Stimulated activated CD8-positive, alpha-beta memory T cell treated with anti-CD3 and anti-CD28 coated beads, Interleukin-2, amount 100 ng/mL, for 48 hours (primary cell): ENCODE results near the gene CDC42BPB.
A peak's percentile ranks its signal among the peaks of the same experiment; 100 is the strongest.

ENCODE experiments used
- DNase-seq, 2 donors: peaks; one replicate each; pipeline ENCODE4 v3.0.0-alpha.2; 2020; ENCODE audit warnings: low read depth in 2 of 2

The CDC42BPB gene

DNA sequence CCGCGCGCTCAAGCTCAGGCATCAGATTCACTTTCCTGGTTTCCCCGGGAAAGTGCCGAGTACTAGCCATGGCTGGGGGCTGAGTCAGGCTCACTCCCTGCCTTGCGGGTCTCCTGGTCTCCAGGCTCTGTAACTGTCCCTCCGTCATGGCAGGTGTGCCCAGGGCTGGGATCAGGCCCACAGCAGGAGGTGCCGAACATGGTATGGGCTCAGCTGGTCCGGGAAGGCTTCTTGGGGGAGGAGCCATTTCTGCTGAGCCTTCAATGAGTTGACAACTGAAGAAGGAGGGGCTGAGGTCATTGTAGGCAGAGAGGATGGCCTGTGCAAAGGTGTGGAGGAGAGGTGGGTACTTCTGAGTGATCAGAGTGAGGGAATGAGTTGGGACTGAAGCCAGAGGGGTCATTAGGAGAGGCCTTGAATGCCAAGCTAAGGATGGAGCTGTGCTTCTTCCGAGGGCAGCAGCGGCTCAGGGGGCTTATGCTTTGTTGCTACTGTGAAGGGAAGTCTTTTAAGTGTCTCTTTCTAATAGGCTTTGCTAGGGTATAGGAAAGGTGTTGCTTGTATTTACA is 37.9 kb upstream of the CDC42BPB start:
- no peak for DNase-seq

DNA sequence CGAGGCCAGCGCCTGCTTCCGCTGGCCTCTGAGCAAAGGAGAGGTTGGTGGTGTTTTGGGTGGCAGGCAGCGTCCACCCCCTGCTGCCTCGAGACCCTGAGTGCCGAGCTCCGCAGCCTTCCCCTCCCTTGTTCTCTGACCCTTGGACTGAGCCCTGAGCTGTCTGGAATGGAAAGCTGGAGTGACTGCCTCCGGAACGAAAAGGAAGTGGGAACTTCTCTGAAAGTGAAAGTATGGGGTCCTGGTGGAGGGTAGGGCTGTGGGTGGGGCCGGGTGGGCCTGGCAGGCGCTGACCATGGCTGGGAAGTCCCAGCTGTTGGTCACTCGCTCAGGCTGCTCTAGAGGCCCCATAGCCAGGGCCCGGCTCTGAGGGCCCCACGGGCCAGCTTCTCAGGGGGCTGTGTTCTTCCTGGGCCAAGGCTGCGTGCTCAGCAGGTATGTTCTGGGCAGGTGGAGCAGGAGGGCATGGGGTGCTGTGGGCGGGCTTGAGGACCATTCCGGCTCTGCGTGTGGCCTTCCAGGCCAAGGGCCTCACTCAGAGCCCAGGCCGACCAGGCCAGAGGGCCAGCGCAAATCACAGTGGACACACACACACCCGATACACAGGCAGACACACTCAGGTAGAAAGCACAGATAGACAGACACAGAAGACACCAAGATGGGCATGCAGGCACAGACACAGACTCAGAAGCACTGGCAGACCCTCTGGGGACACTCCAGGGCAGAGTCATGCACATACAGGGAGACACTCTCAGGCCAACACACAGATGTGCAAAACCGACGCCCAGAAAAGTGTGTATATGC is 37.3 kb upstream of the CDC42BPB start, which contains the start of gene EXOC3L4:
EXOC3L4 (plus strand) TSS at position 320 of the 804 bp plus-strand sequence. CDS start 5,495 bp downstream, outside the sequence.
- DNase-seq: no peak

DNA sequence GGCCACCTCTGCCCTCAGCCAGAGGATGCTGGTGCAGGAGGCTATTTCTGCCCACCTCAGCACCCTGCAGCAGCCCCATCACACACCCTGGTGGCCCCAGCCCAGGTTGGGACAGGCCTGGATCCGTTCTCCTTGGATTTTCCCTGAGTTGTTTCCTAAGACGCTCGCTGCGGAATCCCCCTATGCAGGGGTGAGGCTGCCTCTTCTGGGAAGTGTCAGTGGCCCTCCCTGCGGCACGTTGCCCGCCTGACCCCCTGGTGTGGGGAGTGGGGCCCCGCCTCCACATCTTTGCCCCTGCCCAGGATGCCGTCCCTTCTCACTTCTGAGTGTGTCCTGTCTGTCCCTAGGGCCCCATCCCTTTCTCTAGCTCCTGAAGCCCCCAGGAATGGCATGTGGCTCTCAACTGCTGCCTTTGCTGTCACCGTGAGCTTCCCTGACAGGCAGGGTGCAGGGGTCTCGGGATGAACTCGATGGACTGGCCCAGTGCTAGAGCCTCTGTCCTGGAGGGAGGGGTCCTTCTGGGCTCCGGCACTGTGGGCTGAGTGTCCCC is 36.6 kb upstream of the CDC42BPB start:
- DNase-seq: no peak

DNA sequence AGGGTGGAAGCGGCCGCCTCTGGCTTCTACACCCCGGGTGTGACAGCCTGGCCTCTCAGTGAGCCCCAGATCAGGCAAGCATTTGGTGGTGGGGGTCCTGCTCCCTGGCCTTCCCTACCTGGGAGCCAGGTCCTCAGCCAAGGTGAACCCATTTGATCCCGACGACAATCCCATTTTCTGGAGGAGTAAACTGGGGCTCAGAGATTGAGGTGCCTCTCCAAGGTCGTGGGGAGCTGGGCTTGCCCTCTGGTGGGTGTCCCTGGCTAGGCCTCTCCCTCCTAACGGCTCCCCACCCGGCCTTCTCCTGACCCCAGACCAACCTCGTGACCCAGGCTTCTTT is 34.5 kb upstream of the CDC42BPB start:
- no peak for DNase-seq

DNA sequence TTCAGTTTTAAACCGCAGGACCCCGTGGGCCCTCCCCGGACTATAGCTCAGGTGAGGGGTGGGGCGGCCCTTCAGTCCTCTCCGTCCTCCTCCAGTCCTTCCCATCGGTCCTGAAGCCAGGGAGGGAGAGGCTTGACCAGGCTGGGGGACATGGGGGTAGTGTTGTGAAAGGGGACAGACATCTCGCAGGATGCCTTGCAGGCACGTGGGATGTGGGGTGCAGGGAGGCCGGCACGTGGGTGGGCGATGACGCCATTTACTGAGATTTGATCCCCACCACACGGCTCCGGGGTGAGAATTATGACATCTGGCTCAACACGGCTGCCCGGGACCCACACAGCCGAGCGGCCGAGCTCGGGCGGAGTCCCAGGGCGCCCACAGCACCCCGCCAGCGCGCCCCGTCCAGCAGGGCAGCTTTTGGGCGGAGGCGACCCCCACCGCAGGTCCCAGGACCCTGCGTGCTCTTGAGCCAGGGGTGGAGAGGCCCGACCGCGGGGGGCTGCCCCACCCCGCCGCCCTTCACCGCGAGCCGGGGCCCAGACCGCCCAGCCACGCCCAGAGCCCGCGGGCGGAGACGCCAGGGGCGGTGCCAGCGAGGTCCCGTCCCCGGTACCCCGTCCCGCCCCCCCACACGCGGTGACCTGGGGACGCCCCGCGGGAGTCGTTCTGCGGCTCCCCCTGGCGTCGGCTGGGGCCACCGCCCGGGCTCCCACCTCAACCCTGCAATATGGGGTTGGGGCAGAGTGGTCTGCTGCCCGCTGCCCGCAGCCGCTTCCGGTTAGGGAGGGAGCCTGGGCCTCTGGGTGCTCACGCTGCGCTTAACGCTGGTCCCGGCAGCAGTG is 33.9 kb upstream of the CDC42BPB start:
- peak; percentile 67 to 69 for DNase-seq

DNA sequence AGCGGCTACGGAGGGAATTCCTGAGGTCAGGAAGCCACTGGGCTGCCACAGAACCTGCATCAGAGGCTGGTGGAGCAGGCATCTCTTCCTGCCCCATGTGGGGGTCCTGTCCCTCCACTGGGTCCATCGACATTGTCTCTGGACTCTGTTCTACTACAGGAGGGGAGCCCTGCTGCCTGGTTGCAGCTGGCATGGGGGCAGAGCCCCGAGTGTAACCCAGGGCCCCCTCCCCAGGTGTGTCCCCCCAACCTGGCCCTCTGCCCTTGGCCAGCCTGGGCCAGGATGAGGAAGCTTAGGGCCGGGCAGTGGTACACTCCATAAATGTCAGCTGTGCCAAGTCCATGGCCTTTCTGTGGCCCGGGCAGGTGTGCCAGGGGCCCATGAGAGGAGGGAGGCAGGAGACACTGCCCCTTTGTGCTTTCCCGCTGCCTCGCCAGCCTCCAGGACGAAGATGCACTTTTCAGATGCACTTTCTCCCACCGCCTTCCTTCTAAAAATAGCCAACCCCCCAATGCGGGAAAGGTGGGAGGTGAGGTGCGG is 33.2 kb upstream of the CDC42BPB start:
- DNase-seq: no peak

DNA sequence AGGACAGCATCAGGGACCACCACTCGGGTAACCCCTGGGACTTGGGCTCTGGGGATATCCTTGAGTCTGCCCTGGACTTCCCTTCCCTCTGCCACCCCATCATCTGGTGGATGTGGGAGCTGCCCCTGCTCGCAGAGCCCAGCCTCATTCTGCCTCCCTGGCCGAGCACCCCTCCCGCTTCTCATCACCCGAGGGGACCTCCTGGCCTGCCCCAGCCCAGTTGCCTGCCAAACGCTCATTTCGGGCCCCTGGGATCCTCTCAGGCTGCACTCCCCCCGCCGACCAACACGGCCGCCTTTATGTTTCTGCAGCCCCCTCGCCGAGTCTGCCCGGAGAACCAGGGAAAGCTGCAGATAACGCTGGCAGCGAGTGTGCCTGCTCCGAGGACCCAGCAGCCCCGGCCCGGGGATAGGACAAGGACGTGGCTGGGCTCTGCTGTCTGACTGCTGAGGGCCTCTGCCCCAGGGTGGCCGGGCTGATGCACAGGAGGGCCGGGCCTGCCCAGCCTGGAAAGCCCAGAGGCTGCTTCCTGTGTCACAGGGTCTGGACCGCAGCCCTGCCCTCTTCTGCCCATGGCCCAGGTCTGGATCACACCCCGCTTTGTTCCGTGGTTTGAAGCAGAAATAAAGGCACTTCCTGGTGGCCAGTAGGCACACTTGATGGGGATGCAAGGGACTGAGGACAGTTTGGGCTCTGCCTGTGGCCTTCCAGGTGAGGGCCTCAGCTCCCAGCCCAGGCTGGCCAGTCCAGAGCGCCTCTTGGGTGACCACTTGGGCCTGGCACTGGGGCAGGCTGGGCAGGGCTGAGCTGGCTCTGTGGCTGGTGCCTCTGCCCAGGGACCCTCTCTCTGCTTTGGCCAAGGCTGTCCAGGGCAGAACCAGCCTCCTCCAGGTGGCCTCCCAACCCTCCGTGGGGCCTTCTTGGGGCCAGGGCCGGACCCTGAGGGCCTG is 32.3 kb upstream of the CDC42BPB start:
- no peak for DNase-seq

DNA sequence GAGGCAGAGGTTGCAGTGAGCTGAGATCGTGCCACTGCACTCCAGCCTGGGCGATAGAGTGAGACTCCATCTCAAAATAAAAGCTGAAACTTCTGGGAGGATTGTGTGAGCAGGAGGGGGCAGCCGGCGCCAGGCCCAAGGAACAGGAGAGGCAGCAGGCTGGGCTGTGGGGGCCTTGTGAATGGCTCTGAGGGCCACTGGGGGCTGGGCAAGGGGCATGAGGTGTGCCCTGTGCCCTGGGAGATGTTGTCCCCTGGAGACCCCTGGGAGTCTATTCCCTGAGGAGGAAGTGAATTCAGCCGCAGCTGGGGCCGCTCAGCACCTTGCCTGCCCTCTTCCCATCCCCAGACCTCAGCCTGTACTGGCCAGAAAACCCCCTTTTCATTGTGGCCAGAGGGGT is 31.6 kb upstream of the CDC42BPB start:
- DNase-seq: no peak

DNA sequence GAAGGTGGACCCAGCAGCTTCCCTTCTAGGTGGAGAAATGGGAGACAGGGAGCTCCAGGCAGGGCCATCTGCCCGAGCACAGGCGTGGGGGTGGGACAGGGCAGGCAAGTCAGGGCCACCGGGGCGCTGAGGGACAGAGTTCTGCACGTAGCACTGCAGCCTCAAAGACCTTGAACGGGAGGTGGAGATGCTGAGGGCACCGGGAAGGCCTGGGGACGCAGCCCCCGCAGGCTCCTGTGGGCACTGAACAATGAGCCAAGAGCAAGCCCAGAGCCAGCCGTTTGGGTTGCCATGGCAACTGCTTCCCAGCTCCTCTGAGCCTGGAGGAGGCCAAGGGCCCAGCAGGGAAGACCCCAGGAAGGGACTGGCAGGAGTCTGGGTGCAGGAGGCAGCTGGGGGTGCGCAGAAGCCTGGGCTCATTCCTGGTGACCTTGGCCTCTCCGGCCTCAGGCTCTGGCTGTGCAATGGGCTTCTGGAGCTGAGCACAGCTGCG is 30.0 kb upstream of the CDC42BPB start:
- DNase-seq: no peak

DNA sequence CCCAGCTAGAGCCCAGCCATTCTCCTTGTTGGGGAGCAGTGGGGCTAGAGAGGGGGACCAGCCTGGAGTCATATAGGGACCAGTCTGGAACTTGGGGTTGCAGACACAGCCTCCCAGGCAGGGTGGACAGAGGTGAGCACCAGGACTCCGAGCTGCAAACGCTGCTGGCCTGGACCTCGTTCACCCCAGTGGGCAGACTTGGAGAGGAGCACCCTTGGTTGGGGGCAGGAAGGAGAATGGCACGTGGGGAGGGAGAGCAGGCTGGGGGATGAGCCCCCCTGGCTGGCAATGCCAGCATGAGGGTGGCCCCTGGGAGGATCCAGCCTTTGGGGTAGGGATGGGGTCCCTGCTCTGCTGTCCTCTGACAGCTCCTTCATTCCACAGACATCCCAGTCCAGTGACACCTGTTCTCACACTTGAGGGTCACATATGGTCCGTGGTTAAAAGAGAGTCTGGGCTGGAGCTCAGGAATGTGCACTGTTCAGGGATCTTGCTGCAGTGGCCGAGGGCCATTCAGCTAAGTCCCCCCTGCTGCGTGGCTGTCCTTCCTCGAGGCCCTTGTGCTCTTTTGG is 29.5 kb upstream of the CDC42BPB start:
- no peak for DNase-seq

DNA sequence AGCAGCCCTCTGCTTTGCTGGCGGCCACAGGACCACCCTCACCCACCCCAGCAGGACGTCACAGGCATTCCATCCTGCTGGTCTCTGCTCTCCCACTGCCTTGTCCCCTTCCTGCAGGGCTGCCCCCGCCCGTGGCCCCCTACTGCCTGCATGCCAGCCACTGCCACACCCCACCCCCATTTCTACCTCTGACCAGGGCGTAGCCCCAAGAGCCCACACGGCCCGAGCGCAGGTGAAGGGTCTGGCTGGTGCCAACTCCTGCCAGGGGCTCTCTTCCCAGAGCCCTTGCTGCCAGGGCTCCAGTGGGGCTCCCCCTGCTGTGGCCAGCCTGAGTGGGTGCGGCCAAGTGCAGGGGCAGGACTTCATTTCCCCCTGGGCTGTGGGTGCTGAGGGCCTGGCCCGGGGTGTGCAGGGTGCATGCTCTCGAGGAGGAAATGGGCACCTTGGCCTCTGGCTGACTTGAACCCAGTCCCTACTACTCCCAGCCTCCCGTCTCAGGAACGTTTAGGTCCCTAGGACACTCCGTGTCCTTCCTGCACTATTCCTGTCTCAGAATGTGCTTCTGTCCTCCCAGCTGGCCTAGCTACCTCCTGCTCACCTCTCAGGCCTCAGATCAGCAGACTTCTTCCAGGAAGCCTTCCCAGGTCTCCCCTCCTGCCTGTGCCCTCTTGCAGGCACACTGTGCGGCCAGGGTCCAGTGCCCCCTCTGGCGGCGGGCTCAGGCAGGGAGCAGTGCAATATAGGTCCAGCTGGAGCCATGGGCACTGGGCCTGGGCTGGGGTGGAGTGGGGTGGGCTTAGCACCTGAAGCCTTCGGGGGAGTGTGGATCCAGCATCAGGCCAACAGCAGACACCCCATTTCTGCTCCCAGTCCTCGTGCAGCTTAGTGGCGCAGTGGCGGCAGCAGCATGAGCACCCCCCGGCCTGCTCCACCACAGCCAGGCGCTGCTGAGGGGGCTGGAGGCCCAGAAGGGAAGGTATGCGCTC is 28.1 kb upstream of the CDC42BPB start:
- DNase-seq: no peak

DNA sequence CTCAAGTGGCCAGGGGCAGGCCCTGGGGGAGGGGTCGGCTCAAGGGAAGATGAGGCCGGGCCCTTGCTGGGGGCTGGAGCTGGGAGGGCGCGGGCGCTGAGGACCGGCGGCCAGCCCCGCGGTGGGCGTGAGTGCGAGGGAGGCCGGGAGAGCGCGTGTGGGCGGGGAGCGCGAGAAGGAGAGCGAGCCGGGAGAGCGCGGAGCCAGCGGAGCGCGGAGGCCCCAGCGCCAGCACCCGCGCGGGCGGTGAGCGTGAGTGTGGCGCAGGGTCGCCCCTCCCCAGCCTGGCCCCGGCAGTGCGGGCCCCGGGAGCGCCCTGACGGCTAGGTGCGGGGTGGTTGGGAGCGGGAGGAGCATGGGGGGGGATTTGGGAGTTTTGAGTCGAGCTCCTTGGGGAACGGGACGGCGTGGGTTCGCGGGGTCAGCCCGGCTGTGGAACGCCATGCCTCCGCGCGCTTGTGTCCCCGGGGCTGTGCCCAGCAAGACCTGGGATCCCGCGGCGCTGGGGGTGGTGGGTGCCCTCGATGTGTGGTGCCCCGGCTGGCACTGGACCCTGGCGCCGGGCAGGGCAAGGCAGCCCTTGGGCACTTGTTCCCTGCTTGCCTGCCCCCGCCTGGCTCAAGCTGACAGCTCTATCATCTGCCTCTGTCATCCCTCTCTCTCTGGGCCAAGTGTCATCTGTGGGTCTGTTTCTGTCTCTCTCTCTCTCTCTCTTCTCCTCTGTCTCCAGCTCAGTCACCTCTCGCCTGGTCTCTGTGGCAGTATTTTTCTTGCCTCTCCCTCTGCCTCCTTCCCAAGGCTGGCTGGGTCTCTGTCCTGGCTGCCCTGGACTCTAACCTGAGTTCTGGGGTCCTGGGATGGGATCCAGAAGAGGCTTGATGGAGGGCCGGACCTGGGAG is 26.9 kb upstream of the CDC42BPB start, which contains the start of gene LBHD2:
LBHD2 (plus strand) TSS at position 190 of the 899 bp plus-strand sequence. CDS start 1,803 bp downstream, outside the sequence.
- DNase-seq: no peak

DNA sequence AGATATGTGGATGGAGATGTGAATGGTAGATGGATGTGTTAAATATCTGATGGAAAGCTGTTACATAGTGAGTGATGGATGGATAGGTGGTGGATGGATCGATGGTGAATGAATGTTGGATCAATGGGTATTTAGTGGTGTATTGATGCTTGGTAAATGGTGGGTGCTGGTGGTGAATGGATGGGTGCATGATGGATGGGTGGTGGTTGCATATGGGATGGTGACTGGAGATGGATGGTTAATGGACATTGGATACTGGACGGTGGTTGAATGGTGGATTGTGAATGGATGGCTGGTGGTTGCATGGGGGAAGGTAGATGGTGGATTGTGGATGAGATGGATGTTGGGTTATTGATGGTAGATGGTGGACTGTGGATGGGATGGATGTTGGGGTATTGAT is 24.6 kb upstream of the CDC42BPB start:
- DNase-seq: no peak

DNA sequence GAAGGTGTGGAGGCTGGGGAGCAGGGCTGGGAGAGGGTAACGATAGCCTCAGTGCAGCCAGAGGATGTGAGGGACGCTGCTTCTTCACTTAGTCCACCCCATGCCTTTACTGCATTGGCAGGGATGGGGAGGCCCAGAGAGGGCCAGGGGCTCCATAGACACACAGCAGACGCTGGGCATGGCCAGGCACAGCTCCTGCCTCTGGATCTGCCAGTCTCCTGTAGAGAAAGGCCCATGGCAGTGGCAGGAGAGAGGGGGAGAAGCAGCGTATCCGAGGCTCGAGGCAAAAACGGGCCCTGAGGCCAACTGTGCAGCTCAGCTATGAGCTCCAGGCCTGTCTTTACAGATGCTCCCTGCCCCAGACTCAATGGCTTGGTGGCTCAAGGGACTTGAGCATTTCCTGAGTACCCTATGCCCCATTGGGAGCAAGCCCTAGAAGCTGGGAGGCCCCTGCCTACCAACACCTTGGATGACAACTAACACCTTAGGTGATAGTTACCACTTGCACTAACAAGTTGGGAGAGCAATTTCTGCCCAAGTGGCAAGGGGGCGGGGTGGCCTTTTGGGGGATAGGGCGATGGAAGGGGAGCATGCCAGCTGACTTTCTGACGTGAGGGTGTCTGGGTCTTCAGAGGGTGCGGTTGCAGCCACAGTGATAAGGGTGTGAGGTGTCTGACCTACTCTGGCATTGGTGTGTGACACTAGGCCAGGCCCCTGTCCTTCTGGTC is 21.7 kb upstream of the CDC42BPB start:
- DNase-seq: no peak

DNA sequence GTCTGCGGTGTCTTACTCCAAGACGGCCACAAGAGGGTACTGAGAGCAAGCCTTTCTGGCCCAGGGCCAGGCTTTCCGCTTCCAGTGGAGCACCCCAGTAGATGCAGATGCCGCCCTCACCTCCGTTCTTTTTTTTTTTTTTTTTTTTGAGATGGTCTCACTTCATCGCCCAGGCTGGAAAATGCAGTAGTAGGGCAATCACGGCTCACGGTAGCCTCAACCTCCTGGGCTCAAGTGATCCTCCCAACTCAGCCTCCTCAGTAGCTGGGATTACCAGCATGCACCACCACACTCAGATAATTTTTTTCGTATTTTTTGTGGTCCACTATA is 21.0 kb upstream of the CDC42BPB start:
- DNase-seq: peak in 1 of 2 donors; percentile 50

DNA sequence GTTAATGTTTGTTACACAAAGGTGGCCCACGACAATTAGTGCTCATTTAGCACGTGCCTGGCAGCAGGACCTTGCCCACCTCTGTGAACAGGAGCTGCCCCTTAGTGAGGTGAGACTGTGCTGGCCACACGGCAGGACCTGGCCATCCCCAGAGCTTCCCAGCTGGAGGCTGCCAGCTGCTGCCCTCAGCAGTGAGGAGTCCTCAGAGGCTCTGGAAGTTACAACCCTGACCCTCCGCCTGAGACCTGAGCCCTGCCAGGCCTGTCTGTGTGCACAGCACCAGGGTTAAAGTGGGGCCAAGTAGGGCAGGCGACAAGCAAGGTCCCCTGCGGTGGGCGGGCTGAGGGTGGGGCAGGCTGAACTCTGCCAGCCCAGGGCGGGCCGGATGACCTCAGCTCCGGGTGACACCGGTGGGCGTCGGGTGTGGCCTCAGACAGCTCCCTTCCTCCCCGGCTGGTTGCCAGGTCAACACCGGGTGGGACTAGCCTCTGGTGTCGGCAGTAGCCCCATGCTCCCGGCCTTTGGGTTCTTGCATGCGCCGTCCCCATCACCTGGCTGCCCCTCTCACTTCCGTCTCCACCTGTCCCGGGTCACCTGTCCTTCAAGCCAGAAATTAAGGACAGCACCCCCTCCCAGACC is 17.5 kb upstream of the CDC42BPB start:
- DNase-seq: no peak
